HG03457 (cell line): ENCODE data around the gene ABCA7.

ENCODE experiments used
- ATAC-seq: cut with Tn5 transposase; IDR thresholded peaks from one replicate; pipeline ENCODE4 v1.9.1; 2021; ENCODE audit warnings: moderate number of reproducible peaks; ENCODE audit not compliant: unreplicated experiment

The ABCA7 gene

DNA sequence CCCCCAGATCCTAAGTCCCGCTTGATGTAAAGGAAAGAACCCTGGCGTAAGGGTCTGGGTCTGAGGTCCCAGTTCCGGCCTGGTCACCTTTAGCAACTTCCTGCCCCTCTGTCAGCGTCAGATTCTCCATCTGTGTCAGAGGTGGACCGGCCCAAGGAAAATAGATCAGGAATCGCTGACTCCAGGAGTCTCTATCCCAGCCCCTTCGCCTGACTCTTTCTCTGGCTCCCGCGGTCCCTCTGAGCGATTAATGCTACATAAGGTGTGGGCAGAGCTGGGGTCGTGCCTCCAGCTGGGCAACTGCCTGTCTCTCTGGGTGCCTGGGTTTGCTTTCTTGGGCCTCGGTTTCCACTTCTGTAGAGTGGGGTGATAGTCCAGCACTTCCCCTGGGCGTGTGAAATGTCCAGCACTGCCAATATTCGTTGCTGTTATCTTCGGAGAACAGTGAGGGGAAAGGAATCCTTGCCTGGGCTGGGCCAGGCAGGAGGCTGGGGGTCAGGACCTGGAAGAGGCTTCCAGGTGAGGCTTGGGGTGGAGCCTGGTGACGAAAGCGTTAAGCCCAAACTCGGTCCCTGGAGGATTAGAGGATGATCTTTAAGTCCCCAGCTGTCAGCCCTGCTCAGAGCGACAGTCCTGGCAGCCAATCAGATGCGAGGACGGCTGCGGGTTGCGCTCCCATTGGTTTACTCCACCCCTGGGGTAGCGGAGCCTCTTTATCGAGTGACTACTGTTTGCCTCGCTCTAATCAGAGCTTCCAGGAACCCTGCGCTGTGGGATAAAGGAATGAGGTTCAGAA is 767 bp downstream of the ABCA7 start:
- ATAC-seq: no peak

GRCh38 chr19:1041272-1041834 is 1.4 kb downstream of the ABCA7 start:
- no peak for ATAC-seq

GRCh38 chr19:1041835-1042685 is 2.2 kb downstream of the ABCA7 start:
- ATAC-seq: no peak

- no peak for ATAC-seq
Observed at GRCh38 chr19:1042689-1043511, 3.0 kb downstream of the ABCA7 start.

- ATAC-seq: no peak
Observed at GRCh38 chr19:1045247-1045603, 5.3 kb downstream of the ABCA7 start.

GRCh38 chr19:1046117-1046626 is 6.3 kb downstream of the ABCA7 start:
- no peak for ATAC-seq

- ATAC-seq: no peak
Observed at GRCh38 chr19:1046836-1047695, 7.2 kb downstream of the ABCA7 start.

DNA sequence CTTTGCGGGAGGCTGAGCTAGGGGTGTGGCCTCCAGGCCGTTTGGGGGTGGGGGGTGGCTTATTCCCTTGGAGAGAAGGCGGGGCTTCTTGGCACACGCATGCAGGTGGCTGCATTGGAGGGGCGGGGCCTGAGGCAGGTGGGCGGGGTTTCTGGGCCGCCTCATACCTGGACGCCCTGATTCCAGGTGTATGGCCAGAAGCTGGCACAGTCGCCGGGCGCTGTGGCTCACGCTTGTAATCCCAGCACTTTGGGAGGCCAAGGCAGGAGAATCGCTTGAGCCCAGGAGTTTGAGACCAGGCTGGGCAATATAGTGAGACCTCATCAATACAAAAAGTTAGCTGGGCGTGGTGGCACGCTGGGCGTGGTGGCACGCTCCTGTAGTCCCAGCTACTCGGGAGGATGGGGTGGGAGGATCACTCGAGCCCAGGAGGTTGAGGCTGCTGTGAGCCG is 7.8 kb downstream of the ABCA7 start:
- ATAC-seq: no peak

GRCh38 chr19:1049106-1049505 is 9.2 kb downstream of the ABCA7 start:
- ATAC-seq: no peak

DNA sequence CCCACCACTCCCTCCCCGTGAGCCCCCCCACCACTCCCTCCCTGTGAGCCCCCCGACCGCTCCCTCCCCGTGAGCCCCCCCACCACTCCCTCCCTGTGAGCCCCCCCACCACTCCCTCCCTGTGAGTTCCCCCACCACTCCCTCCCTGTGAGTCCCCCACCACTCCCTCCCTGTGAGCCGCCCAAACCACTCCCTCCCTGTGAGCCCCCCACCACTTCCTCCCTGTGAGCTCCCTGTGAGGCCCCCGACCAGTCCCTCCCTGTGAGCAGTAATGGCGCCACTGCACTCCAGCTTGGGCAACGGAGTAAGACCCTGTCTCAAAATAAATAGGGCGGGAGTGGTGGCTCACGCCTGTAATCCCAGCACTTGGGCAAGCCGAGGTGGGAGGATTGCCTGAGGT is 9.9 kb downstream of the ABCA7 start:
- no peak for ATAC-seq

- no peak for ATAC-seq
Observed at GRCh38 chr19:1050989-1051788, 11.3 kb downstream of the ABCA7 start.

- ATAC-seq: no peak
Observed at GRCh38 chr19:1051791-1052190, 11.9 kb downstream of the ABCA7 start.

DNA sequence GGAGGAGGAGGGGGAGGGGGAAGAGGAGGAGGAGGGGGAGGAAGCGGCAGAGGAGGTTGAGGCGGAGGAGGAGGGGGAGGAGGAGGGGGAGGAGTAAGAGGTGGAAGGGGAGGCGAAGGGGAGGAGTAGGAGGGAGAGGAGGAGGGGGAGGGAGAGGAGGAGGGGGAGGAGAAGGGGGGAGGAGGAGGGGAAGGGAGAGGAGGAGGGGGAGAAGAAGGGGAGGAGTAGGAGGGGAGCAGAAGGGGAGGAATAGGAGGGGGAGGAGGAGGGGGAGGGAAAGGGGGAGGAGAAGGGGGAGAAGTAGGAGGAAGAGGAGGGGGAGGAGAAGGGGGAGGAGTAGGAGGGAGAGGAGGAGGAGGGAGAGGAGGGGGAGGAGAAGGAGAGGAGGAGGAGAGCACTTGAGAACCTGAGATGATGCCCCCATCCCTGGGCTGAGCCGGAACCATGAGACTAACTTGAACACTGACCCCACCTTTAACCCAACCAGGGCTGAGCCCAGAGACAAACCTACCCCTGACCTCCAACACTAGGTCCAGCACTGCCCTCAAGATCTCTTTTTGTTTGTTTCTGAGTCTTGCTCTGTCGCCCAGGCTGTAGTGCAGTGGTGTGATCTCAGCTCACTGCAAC is 12.6 kb downstream of the ABCA7 start:
- ATAC-seq: no peak

GRCh38 chr19:1053176-1054101 is 13.5 kb downstream of the ABCA7 start:
- ATAC-seq: no peak

GRCh38 chr19:1054102-1055027 is 14.5 kb downstream of the ABCA7 start:
- no peak for ATAC-seq

GRCh38 chr19:1055028-1055425 is 15.1 kb downstream of the ABCA7 start:
- no peak for ATAC-seq
